Activated effector memory CD4-positive, alpha-beta T cell treated with Interleukin-2 at 50 U/mL for 16 hours (primary cell): Measurements from ENCODE around the gene AGBL5.
"Not testable (repeated sequence)": the region's sequence is repeated elsewhere in the genome, so short reads cannot be mapped to it uniquely, and the experiment has no call there.

Experiments
- DNase-seq: peaks from one replicate; pipeline ENCODE4 v3.0.0-alpha.2; 2020

The AGBL5 gene

DNA sequence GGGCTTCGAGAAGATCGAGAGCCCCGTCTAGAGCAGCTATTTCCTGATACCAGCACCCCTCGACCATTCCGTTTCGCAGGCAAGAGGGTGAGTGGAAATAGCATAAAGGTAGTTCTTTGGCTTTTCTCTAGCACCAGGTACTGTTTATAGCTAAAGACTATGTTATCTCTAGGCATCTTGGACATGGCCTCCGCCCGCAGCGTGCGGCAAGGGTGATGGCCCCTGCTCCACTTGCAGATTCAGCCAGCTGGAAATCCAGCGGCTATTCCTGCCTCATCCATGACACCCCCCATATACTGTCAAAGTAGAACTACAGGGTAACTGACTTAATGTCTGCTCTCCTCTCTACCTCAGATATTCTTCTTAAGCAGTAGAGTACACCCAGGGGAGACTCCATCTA lies 3.3 kb downstream of the AGBL5 start:
- no peak for DNase-seq

DNA sequence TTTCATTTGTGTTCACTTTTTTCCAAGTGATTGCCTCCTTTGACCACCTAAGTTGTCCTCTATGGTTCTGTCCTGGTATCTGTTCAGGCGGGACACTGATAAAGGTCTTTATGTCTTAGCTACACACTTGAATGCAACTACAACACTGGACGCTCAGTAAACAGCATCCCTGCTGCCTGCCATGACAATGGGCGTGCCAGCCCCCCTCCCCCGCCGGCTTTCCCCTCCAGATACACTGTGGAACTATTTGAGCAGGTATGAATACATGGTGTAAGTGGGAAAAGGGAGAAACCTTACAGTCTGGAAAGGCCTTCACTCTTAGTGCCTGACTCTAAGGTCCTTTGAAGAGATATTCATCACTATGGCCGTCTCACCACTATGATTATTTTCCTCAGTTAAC lies 5.7 kb downstream of the AGBL5 start:
- DNase-seq = no peak

DNA sequence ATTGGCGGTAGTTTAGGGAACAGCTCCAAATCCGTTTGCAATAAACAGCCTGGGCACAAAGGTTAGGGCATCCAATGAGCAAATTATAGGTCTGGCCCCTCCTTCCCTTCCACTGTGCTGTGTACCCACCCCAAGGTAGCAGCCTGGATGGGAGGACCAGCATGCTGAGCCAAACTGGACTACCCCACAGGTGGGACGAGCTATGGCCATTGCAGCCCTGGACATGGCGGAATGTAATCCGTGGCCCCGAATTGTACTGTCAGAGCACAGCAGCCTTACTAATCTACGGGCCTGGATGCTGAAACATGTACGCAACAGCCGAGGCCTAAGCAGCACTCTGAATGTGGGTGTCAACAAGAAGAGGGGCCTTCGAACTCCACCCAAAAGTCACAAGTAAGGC lies 6.7 kb downstream of the AGBL5 start:
- DNase-seq = no peak

DNA sequence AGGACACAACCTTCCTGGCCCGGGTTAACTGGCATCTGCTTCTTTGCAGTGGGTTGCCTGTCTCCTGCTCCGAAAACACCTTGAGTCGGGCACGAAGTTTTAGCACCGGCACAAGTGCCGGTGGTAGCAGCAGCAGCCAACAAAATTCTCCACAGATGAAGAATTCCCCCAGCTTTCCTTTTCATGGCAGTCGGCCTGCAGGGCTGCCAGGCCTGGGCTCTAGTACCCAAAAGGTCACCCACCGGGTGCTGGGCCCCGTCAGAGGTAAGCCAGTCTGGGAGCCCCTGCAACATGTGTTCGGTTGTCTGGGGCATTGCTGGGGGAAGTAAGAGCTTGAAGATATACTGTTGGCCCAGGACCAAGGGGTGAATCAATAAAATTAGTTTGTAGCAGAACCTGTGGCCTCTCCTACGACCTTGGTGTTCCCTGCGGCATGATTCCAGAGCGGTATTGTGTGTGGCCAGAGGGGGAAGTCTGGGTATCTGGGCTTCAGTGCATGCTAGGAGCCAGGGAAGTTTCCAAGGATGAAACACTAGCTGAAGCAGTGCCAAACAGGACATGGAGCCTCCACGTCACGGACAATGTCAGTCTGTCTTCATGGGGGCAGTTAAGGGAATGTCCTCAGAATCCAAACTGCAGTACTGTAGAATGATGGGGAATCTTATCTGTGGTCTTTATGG lies 7.8 kb downstream of the AGBL5 start:
- DNase-seq = no peak

DNA sequence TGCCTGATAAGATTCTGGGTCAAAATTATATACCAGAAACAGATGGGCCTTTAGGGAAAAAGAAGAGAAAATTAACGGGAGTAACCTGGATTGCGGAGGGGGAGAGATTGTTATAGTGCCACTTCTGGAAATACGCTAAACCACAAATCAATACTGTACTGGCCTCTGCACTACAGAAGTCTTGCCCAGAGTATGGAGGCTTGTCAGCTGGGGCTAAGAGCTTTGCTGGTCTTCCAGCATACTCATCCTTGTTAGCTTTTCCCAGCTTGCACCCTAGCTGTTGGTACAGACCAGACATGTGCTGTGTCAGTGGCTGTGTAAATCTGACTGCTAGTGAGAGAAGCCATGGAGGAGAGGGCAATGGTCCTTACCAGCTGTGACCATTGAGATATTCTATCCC lies 8.9 kb downstream of the AGBL5 start:
- DNase-seq = no peak

DNA sequence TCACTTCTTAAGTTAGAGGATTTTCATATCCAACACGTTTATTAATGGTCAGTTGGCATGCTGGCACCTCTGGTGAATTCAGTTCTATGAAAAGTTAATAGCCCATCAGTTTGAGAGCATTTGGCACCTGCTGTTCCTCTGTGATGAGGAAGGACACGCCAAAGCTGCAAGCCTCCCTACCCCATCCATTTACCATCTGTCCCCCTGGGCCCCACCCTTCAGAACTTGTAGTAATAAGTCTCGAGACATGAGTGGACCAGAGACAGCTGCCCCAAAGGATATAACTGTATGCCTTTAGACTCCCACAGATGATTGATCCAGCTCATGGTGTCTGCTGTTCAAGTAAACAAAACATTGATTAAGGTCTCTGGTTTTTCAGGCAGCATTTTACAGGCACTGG lies 13.7 kb downstream of the AGBL5 start:
- no peak for DNase-seq

DNA sequence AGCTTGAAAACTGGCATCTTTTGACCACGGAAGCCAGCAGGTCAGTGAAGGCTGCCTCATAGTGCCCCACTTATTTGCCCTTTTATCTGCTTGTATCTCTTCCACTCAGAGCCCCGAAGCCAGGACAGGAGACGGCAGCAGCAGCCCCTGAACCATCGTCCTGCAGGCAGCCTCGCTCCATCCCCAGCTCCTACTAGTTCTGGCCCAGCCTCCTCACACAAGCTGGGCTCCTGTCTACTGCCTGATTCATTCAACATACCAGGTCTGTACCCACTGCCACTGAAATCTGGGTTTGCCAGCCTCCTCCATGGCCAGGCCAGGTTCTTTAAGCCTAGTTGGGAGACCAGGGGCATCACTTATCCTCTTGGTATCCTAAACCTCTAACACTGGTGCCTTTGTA lies 15.9 kb downstream of the AGBL5 start:
- DNase-seq = no peak

DNA sequence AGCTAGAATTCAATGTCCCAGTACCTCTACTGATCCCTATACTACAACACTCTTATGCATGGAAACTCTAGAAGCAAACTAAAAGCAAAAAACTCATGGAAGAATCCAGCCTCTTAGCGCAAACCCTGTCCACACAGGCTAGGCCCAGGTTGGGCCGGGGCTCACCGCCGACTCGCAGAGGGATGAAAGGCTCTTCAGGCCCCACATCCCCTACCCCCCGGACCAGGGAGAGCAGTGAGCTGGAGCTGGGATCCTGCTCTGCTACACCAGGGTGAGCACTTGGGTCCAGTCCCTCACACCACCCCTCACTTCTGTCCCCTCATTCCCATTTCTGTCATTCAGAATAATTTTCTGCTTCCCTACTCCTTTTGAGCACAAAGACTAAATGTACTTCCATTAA lies 18.0 kb downstream of the AGBL5 start:
- DNase-seq = no peak

DNA sequence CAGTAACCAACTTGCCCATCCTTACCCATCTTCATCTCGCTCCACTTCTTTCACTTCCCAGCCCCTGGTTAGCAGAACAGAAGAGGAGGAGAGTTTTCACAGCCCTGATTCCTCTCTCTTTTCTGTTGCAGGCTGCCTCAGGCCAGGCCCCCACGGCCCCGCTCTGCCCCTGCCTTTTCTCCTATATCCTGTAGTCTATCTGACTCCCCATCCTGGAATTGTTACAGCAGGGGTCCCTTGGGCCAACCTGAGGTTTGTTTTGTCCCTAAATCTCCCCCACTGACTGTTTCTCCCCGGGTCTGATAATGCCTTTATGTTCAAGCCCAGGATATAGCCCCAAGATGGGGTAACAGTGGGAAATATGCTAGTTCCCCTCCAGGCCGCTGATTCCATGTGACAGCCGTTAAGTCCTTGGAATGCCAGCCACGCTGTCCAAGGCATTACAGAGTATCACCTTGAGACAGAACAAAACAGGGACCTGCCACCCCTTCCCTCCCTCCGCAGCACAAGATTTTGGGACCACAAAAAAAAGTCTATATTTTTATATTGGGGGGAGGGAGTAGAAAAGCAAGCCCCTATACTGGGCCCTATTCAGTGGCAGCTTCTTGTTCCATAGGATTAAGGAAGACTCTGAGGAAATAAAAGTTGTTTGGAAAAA lies 18.6 kb downstream of the AGBL5 start:
- no peak for DNase-seq

DNA sequence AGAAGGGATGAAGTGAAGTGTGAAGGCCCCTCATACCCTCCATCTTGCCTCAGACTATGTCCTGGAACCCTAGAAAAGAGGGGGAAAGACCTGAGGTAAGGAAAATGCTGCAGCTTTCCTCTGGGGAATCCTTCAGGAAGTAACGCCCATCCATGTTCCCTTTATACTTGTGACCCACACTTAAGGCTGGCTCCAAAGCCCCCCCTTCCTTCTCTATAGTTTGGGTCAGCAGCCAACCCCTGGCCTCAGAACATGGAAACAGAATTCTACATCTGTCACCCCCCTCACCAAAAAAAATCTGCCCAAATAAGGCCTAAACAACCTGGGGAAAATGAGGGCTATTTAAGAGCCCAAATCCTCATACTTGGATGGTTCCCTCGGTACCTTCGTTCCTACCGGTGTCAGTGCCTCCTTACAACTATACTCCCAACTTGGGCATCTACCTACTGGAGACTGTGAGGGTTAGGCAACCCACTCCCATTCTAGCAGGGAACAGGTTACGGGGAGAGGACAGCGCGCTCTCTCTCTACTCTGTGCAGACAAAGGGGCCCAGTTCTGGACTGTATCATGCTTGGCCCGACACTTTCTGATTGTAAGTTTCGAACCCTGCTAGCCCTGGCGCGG lies 19.3 kb downstream of the AGBL5 start:
- no peak for DNase-seq

DNA sequence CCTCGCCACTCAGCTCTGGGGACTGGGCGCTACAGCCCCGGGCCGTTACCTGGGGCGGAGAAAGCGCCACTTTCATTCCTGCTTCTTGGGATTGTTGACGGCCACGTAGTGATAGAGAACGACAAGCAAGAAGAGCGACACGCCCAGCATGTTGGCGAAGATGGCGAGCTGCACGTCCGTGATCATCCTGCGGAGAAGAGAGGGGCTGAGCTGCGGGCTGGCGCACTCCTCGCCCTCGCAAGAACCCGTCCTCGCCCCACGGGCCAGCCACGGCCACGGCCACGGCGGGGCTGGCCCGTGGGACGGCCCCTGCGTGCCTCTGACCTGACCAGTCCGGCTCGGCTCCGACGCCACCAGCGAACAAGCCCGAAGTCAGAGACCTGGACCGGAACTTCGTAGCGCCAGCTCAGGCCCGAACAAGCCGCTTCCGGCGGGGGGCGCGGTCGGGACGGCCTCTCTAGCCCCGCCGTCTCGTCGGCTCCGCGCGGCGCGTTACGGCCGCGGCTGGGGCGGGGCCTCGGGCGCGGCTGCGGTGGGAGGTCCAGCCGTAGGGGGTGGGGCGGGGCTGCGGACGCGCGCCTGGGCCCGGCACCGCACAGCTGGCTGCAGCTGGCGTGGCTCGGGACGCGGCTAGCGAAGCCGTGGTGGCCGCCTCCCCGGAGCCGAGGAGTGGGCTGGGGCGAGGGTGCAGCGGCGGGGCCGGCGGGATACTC lies 20.0 kb downstream of the AGBL5 start, which contains the start of gene OST4:
Gene OST4, minus strand, starts transcription at position 378 of the 713 bp plus-strand sequence.
- peak; percentile 89 for DNase-seq

DNA sequence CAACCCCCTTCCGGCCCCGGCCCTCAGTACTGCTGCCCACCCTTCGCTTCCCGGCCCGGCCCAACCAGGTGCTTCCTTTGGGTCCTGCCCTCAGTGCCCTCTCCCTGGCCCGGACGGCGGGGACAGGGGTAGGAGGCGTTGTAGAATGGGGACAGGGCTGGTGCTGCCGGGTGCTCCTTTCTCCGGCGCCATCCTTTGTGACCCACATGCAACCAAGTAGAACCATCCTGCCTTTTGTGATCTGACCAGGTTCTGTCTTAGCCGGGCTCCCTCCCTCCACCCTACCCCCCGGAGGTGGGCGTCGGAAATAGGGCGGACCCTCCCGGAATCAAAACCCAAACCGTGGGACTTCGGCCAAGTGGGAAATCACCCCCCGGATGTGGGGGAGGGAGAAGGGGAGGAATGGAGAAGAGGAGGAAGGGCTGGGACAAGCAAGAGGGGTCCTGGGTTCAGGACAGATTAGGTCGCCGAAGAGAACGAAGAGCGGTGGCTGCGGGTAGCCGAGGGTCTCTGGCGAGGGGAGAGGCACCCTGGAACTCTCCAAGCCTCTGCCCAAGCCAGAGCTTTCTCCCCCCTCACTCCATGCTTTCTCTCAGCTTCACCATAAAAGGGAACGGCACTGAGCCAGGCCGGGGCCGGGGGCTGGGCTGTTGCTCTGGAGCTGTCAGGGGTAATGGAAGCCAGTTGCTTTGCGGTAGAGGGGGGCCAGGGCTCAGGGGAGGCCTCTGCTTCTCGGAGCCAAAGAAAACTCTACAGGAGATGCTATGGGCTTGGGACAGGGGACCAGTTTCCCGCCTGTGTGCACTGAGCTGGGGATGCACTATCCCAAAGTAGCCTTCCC lies 20.7 kb downstream of the AGBL5 start:
- no peak for DNase-seq

DNA sequence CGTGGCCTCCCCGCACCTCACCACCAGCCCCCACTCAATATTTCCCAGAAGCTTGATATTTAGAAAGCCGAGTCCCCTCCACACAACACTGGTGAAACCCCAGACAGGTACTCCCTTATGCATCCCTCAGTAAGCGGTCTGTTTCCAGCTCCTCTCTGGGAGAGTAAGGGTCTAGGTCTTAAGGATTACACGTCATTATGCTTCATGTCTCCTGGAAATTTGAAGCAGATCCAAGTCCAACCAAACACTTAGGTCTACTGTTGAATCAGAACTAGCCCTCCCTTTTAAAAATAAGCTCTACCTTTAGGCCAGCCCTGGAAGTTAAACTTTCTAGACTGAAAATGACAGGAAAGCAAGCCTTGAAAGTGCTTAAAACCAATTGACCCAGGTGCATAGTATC lies 21.5 kb downstream of the AGBL5 start:
- no peak for DNase-seq

DNA sequence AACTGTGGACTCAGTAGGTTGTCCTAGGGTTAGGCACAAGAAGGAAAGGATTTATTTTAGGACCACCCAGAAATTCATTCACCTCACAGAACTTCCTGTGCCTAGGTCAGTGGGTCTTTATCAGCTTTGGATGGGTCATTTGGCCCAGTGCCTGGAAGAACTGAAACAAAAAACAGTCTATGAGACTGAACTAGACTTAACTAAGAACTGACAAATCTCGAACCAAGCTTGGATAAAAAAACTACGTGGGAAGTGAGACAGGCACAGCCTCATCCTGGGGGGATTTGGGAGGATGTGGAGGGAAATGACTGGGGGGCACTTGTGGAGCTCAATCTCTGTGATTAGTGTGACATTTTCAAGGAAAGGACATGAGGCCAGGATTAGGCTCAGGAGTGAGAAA lies 22.3 kb downstream of the AGBL5 start:
- no peak for DNase-seq

DNA sequence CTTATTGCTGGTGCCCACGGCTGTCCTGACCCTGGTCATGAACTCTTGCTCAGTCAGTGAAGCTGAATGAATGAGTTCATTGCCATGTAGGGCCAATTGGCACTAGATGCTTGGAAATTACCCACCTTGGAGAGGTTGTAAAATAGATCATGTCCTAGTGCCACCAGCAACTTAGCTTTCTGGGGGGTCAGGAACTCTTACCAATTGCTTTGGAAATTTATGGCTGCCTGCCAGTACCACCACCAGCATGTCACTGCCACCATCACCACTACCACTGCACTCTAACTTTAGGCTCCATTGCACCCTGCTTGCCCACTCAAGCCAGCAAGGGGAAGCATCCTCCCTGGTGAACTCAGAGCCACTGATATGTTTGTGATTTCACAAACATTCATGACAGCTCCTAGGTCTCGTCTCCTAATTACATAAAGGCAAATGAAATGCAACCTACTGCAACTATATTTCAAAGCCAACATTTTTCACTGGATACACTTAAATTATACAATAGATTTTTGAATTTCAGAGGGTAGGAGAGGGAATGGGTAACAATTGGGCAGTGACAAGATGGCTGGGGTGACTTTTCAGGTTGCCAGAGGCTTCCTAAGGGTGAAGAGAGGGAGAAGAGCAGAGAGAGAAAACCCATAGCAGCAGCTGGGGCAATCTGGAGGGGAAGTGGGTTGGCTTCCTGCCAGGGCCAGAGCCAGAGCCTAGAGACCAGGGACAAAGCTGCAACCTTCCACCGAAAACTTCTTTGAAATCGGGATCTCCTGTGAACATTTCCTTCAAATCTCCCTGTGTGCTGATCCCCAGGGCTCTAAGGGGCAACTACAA lies 23.5 kb downstream of the AGBL5 start:
- DNase-seq = peak; percentile 44

DNA sequence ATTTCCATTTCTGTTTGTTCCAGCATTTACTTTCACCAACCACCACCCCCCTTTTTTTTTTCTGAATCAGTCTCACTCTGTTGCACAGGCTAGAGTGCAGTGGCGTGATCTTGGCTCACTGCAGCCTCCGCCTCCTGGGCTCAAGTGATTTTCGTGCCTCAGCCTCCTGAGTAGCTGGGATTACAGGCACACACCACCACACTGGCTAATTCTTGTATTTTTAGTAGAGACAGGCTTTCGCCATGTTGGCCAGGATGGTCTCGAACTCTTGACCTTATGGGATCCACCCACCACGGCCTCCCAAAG lies 24.1 kb downstream of the AGBL5 start:
- not testable (repeated sequence) for DNase-seq

DNA sequence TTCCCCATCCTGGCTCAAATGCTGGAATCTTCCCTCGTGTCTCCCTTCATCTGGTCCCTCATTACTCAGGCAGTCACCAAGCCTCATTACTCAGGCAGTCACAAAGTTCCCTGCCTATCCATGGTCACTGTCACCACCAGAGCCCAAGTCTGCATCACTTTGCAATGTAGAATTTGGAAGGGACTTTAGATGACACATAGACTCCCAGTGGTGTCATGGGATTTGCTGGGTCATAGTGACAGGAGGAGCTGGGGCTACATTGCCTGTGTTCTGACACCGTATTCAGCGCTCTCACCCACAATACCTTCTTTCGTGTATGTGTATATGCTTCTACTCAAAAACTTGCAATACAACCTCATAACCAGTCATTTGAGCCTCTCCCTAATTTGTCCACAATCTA lies 24.9 kb downstream of the AGBL5 start:
- no peak for DNase-seq

DNA sequence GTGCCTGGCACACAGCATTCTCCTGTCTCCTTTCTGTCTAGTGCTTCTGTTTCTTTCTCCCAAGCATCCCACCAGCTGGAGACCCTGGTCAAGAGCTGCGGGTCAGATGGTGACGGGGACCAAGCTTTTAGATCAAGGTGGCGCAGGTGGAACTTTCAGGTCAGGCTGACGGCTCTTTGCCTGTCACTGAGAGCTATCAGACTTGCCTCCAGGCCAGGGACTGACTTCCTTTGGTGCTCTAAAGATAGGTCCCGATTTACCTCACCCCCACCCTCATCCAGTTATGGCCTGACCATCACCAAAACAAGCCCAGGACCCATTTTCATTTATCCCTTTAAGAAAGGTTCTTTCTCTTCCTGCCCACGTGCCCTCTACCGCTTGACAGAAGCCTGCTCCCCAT lies 25.8 kb downstream of the AGBL5 start:
- no peak for DNase-seq

DNA sequence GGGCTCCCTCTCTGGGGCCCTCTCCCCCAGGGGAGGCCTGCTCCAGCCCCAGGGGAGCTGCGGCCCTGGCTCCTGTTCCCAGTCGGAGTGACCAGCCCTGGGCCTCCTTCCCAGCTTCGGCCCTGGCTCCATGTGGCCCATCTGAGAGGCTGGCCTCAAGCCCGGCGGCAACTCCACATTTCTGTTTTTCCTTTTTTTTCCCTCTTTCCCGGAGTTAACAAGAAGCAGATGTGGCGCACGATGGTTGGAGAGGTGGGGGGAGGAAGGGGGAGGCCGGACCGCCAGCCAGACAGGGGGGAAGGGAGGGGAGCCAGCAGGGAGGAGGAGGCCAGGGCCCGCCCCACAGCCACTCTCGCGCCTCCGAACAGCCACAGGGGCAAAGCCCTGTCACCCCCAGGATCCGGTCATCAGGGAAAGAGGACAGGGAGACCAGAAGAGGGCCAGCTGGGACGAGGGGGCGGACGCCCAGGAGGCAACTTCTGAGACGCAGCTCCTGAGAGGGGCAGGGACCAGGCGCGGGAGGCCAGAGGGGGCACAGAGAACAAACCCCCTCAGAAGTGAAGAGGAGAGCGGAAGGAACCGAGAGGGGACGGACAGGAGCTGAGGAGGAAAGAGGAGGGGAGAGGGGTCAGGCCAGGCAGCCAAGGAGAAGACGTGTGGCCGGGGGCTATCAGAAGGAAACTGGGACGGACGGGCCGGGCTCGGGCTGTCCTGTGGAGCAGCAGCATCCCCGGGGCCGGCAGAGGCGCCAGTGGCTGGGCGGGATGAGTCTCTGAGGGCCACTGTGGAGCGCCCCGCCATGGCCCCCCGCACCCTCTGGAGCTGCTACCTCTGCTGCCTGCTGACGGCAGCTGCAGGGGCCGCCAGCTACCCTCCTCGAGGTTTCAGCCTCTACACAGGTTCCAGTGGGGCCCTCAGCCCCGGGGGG lies 27.1 kb downstream of the AGBL5 start, which contains the start of gene EMILIN1:
Gene EMILIN1, plus strand, starts transcription at position 349 of the 928 bp plus-strand sequence. Its CDS starts 451 bp downstream, at position 800.
- no peak for DNase-seq

DNA sequence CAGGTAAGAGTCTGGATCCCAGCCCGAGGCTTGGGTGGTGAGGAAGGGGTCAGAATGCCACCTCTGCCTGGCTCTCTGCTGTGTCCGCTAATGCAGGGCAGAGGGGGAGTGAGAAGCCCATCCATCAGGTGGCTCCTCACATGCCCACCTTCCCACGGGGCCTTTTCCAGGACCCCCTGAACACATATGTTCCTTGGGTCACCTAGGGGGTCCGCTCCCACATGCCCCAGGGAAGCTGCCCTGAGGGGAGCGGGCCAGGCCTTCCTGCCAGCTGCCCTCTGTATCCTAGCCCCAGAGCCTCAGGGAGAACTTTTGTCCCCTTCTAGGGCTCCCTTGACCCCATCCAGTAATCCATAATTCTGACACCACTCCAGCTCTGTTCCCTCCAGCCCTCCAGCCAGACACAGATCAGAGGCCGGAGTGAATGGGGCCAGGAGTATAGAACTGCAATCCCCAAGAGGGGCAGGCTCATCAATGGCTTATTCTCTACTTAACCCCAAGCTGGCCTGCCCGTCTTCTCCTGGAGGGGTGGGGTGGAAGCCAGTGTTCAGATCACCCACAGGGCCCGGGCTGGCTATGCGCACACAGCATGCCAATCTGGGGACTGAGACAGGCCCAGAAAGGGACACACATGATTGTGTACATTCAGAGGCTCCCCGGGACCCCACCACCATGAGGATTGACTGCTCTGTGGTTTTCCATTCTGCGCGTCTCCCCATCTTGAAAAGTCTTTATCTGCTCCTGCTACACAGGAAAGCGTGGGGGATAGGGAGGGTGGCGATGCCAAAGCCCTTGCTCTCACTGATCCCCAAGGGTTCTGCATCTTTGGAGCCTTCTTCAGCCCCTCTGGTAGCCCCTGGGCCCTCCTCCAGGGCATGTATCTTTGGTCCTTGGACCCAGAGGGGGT lies 28.0 kb downstream of the AGBL5 start:
- DNase-seq = no peak
